ENCODE data around the gene APMAP.

Gene APMAP

GRCh38 chr20:25032065-25032477 is 39.5 kb upstream of the APMAP start:
- H3K27ac ChIP-seq: no peak overlapping the region
- no peak overlapping the region for H3K4me2 ChIP-seq (ENCODE audit: low read length)
- H3K27me3 ChIP-seq (ENCODE audit: control insufficient read depth, insufficient read depth, low read length): no peaks in the 10 kb centered on the region
- no peak overlapping the region for H3K4me3 ChIP-seq (ENCODE audit: low read depth, low read length)
- peaks cover 36% of the 10 kb centered on the region for H3K79me2 ChIP-seq
- peaks cover 37% of the 10 kb centered on the region for H3K4me1 ChIP-seq
- no peak for TF ChIP-seq CTCF (IDR thresholded peaks at IDR 0.05)
- H3K9me3 ChIP-seq (ENCODE audit: control insufficient read depth, low read length): no peaks in the 10 kb centered on the region
- no peak overlapping the region for H2AFZ ChIP-seq
- no peak overlapping the region for H3K9ac ChIP-seq
- H3K36me3 ChIP-seq (ENCODE audit: control insufficient read depth, insufficient read depth, low read length): no peaks in the 10 kb centered on the region

- H3K27ac ChIP-seq: no peak overlapping the region
- H3K9ac ChIP-seq: no peak overlapping the region
- H3K4me1 ChIP-seq: peaks cover 29% of the 10 kb centered on the region
- TF ChIP-seq CTCF (IDR thresholded peaks at IDR 0.05): no peak
- H3K79me2 ChIP-seq: peaks cover 36% of the 10 kb centered on the region
- H3K4me3 ChIP-seq (ENCODE audit: low read depth, low read length): no peak overlapping the region
- no peaks in the 10 kb centered on the region for H3K36me3 ChIP-seq (ENCODE audit: control insufficient read depth, insufficient read depth, low read length)
- H2AFZ ChIP-seq: no peak overlapping the region
- H3K4me2 ChIP-seq (ENCODE audit: low read length): no peak overlapping the region
- H3K27me3 ChIP-seq (ENCODE audit: control insufficient read depth, insufficient read depth, low read length): no peaks in the 10 kb centered on the region
- H3K9me3 ChIP-seq (ENCODE audit: control insufficient read depth, low read length): no peaks in the 10 kb centered on the region
These were observed 38.7 kb upstream of the APMAP start for GRCh38 chr20:25031241-25031640.

- no peaks in the 10 kb centered on the region for H3K27me3 ChIP-seq (ENCODE audit: control insufficient read depth, insufficient read depth, low read length)
- no peak overlapping the region for H3K4me2 ChIP-seq (ENCODE audit: low read length)
- no peaks in the 10 kb centered on the region for H3K9me3 ChIP-seq (ENCODE audit: control insufficient read depth, low read length)
- H3K79me2 ChIP-seq: peaks cover 41% of the 10 kb centered on the region
- H3K36me3 ChIP-seq (ENCODE audit: control insufficient read depth, insufficient read depth, low read length): no peaks in the 10 kb centered on the region
- H3K4me3 ChIP-seq (ENCODE audit: low read depth, low read length): no peak overlapping the region
- no peak overlapping the region for H3K27ac ChIP-seq
- no peak overlapping the region for H3K9ac ChIP-seq
- H2AFZ ChIP-seq: no peak overlapping the region
- peaks cover 25% of the 10 kb centered on the region for H3K4me1 ChIP-seq
- TF ChIP-seq CTCF (IDR thresholded peaks at IDR 0.05): no peak
These were observed 38.2 kb upstream of the APMAP start for GRCh38 chr20:25030649-25031207.

- no peak for TF ChIP-seq CTCF (IDR thresholded peaks at IDR 0.05)
These were observed 37.6 kb upstream of the APMAP start for GRCh38 chr20:25030007-25030648.

More at GRCh38 chr20:25030007-25030648, 37.6 kb upstream of the APMAP start:
- Histone ChIP-seq H3K4me1 (peaks cover 23% of the 10 kb centered on the region), H3K4me2 (ENCODE audit: low read length) (no peak overlapping the region), H3K9me3 (ENCODE audit: control insufficient read depth, low read length) (no peaks in the 10 kb centered on the region), H3K9ac (no peak overlapping the region), H3K27me3 (ENCODE audit: control insufficient read depth, insufficient read depth, low read length) (no peaks in the 10 kb centered on the region), H2AFZ (no peak overlapping the region), H3K27ac (no peak overlapping the region), H3K36me3 (ENCODE audit: control insufficient read depth, insufficient read depth, low read length) (no peaks in the 10 kb centered on the region), H3K4me3 (ENCODE audit: low read depth, low read length) (no peak overlapping the region), H3K79me2 (peaks cover 42% of the 10 kb centered on the region)

Data from parathyroid adenoma (tissue), 2 donors.